ENCODE measurements around the gene CORIN. TPM values are rescaled to one million over a fixed set of nuclear protein-coding genes. Genes with fewer than 3 reads are reported as not detected.
"Not testable (repeated sequence)": the region's sequence is repeated elsewhere in the genome, so short reads cannot be mapped to it uniquely, and the experiment has no call there.

CORIN gene
- total RNA-seq, 2 experiments from 2014 or later = 0.10 TPM; not detected in 1

GRCh38 chr4:47550899-47551548 lies 286.8 kb downstream of the CORIN start:
- POLR2A ChIA-PET = no interaction called here
- CTCF ChIA-PET = no interaction called here

- POLR2A ChIA-PET, CTCF ChIA-PET: not testable (repeated sequence)
These were observed 287.5 kb downstream of the CORIN start for GRCh38 chr4:47550357-47550756.

Other genes starting within 250 kb of the CORIN start
- gene NFXL1, start 76.5 kb upstream of the CORIN start, total RNA-seq = 10 to 100 TPM; 11.1 to 12.5 TPM
- gene CNGA1, start 178.6 kb upstream of the CORIN start, total RNA-seq = under 1 TPM in 1 of 2 experiments, not detected in 1; 0.38 TPM
- 1 to 10 TPM in 1 of 2 experiments, under 1 TPM in 1; 0.82 to 1.2 TPM for gene NIPAL1, start 178.7 kb upstream of the CORIN start, total RNA-seq

Measured in activated CD8-positive, alpha-beta memory T cell treated with anti-CD3 and anti-CD28 coated beads for 36 hours (primary cell).